HepG2 (cell line): Measurements from ENCODE around the gene MAPK12. TPM values are rescaled to one million over a fixed set of nuclear protein-coding genes. Genes with fewer than 3 reads are reported as not detected.
A peak's percentile ranks its signal among the peaks of the same experiment; 100 is the strongest.

Source experiments
- ATAC-seq: fragments of 200-7000 bp; cut with Tn5 transposase; 3 replicates; pipeline ENCODE4 v1.9.1; 2020; ENCODE audit warnings: mild to moderate bottlenecking, moderate library complexity
- BruUV-seq: library from RNA; stranded (reverse); fragments of 400-500 nt; replicated peaks from 2 replicates; lab custom pipeline; 2021; lab: Mats Ljungman, UMichigan
- CTCF ChIA-PET: fragments of 300-600 bp; formaldehyde crosslinking; extraction: SDS; loops from one replicate; lab custom pipeline; 2021; ENCODE audit warnings: low total read pairs, inconsistent platforms, low intra/inter-chr PET ratio; lab: Yijun Ruan, JAX
- POLR2A ChIA-PET: fragments of 350-600 bp; sonication (Branson Sonifier 250); formaldehyde crosslinking; loops from one replicate; lab custom pipeline; 2020; ENCODE audit warnings: antibody characterized with exemption, inconsistent platforms; lab: Yijun Ruan, JAX
- DNase-seq: peaks from one replicate; pipeline ENCODE4 v3.0.0-alpha.2; 2015; ENCODE audit warnings: low spot score
- FAIRE-seq: peaks from 3 replicates; lab custom pipeline; 2011; peaks lifted over from hg19 to GRCh38; lab: Jason Lieb, UNC
- H2AFZ ChIP-seq: one replicate; pipeline ENCODE4 v1.6.1; 2011; ENCODE audit warnings: low read length, inconsistent platforms
- H3K27ac ChIP-seq: fragments of 300-600 bp; 3 replicates; pipeline ENCODE4 v1.8.0; 2011; ENCODE audit warnings: mixed run types, mild to moderate bottlenecking, mixed read lengths, low read length, inconsistent platforms; ENCODE audit not compliant: insufficient read depth; ENCODE audit errors: extremely low read length
- H3K27me3 ChIP-seq, 2 experiments: fragments of 200-600 bp in 1 of 2; 2 replicates in 1 of 2; 3 replicates in 1 of 2; pipeline versions ENCODE4 v1.6.0 to v1.8.0; 2011; ENCODE audit warnings: low read length in 2 of 2, mild to moderate bottlenecking in 2 of 2, moderate library complexity in 2 of 2, inconsistent platforms in 1 of 2; ENCODE audit not compliant: insufficient read depth in 2 of 2, control insufficient read depth in 1 of 2
- H3K36me3 ChIP-seq, 2 experiments: fragments of 200-600 bp in 1 of 2; replicated peaks in 1 of 2; 2 replicates in 1 of 2; 3 replicates in 1 of 2; pipeline versions ENCODE4 v1.5.1 to v1.8.0; 2011; ENCODE audit warnings: low read length in 2 of 2, inconsistent platforms in 1 of 2; ENCODE audit not compliant: insufficient read depth in 2 of 2, control insufficient read depth in 1 of 2
- H3K4me1 ChIP-seq: 2 replicates; pipeline ENCODE4 v1.5.1; 2012; ENCODE audit warnings: low read length, inconsistent platforms; ENCODE audit not compliant: insufficient read depth
- H3K4me2 ChIP-seq: 2 replicates; pipeline ENCODE4 v1.6.0; 2011; ENCODE audit warnings: low read depth, low read length, inconsistent platforms
- H3K4me3 ChIP-seq, 3 experiments: fragments of 200-600 bp in 1 of 3; sonication (generic), shearing (Covaris generic) in 1 of 3; replicated peaks in 1 of 3; 2 replicates each; pipeline ENCODE4 v1.5.1; 2011 to 2016; ENCODE audit warnings: low read length in 3 of 3, inconsistent platforms in 2 of 3, low read depth in 2 of 3, mild to moderate bottlenecking in 2 of 3, control low read depth in 1 of 3, mixed read lengths in 1 of 3; ENCODE audit not compliant: insufficient read depth in 1 of 3
- H3K79me2 ChIP-seq: one replicate; pipeline ENCODE4 v1.6.1; 2011; ENCODE audit warnings: low read length, inconsistent platforms; ENCODE audit not compliant: insufficient read depth
- H3K9ac ChIP-seq: 2 replicates; pipeline ENCODE4 v1.6.0; 2011; ENCODE audit warnings: mild to moderate bottlenecking, low read depth, low read length, inconsistent platforms; ENCODE audit not compliant: insufficient read depth
- H3K9me3 ChIP-seq: 2 replicates; pipeline ENCODE4 v1.5.1; 2012; ENCODE audit warnings: mild to moderate bottlenecking, low read length
- H4K20me1 ChIP-seq: 2 replicates; pipeline ENCODE4 v1.6.0; 2011; ENCODE audit warnings: inconsistent platforms, mild to moderate bottlenecking, low read length, moderate library complexity; ENCODE audit not compliant: insufficient read depth
- AGO2 ChIP-seq: fragments of 200-400 bp; formaldehyde crosslinking; optimal IDR thresholded peaks from 2 replicates; pipeline ENCODE3; 2017; ENCODE audit warnings: mild to moderate bottlenecking, low read depth, low read length, moderate library complexity
- ATF7-NPFF ChIP-seq: sonication (generic); formaldehyde crosslinking; IDR thresholded peaks from 2 replicates; pipeline ENCODE4 v1.8.1; 2023; ENCODE audit warnings: mild to moderate bottlenecking, low read depth, missing genetic modification reagents, moderate library complexity
- FOXO4 ChIP-seq: sonication (generic); formaldehyde crosslinking; conservative IDR thresholded peaks from 2 replicates; pipeline ENCODE4 v1.8.1; 2023; ENCODE audit warnings: missing genetic modification reagents
- GABPB1 ChIP-seq: IDR thresholded peaks from 2 replicates; pipeline ENCODE4 v1.6.1; 2016; ENCODE audit warnings: mild to moderate bottlenecking, missing genetic modification reagents, moderate library complexity, missing compliant biosample characterization
- MZF1 ChIP-seq: sonication (generic); formaldehyde crosslinking; IDR thresholded peaks from 2 replicates; pipeline ENCODE4 v1.8.1; 2023; ENCODE audit warnings: mild to moderate bottlenecking, missing genetic modification reagents, borderline replicate concordance
- PCBP1 ChIP-seq: fragments of 200-400 bp; formaldehyde crosslinking; IDR thresholded peaks from 2 replicates; pipeline ENCODE4 v1.6.1; 2017; ENCODE audit warnings: mild to moderate bottlenecking, low read depth, low read length, borderline replicate concordance
- RBFOX2 ChIP-seq: fragments of 200-400 bp; formaldehyde crosslinking; IDR thresholded peaks from 2 replicates; pipeline ENCODE4 v1.6.1; 2017; ENCODE audit warnings: low read depth, mild to moderate bottlenecking, low read length
- U2AF1 ChIP-seq: fragments of 200-400 bp; formaldehyde crosslinking; optimal IDR thresholded peaks from 2 replicates; pipeline ENCODE3; 2017; ENCODE audit warnings: mild to moderate bottlenecking, low read depth, low read length
- ZNF619 ChIP-seq: sonication (generic); formaldehyde crosslinking; IDR thresholded peaks from 2 replicates; pipeline ENCODE4 v1.4.0; 2020; ENCODE audit warnings: mild to moderate bottlenecking, missing genetic modification reagents
- ZNF710 ChIP-seq: sonication (generic); formaldehyde crosslinking; IDR thresholded peaks from 2 replicates; pipeline ENCODE4 v1.5.0; 2020; ENCODE audit warnings: mild to moderate bottlenecking, missing genetic modification reagents, borderline replicate concordance
- WGBS: methylation state at CpG from one replicate; pipeline ENCODE4 v1.1.6; 2017; ENCODE audit warnings: low lambda C conversion rate; 5-methylcytosine and 5-hydroxymethylcytosine counted together
- in situ Hi-C: cut with HindIII; loops from 2 replicates; pipeline ENCODE4 v1.10.0; 2017; ENCODE audit warnings: low pct_unique_long_range_greater_than_20kb; ENCODE audit not compliant: extremely low pct_ligation_motif_present
- intact Hi-C: fragments of 100-400 bp; cut with micrococcal nuclease; formaldehyde crosslinking; loops from one replicate; pipeline ENCODE4 v1.10.0; 2022; ENCODE audit not compliant: unreplicated experiment
- polyA plus RNA-seq, 8 experiments: library from polyadenylated mRNA; depleted of rRNA in 3 of 8; stranded (reverse) in 7 of 8; unstranded in 1 of 8; fragments of >200 nt; fragmentation: Illumina TruSeq in 4 of 8; extraction: Trizol in 4 of 8; gene quantifications; 2 replicates each; pipeline versions ENCODE4 v1.2.1 to v1.2.3, GENCODE V29; 2011 to 2016; ENCODE audit warnings: low read depth in 4 of 8, missing spikeins in 1 of 8, mixed read lengths in 1 of 8; ENCODE audit not compliant: insufficient read depth in 1 of 8
- total RNA-seq, 5 experiments: library from RNA; depleted of rRNA; stranded (reverse); fragments of >200 nt; fragmentation: Illumina TruSeq; extraction: Trizol; gene quantifications; 2 replicates each; pipeline ENCODE4 v1.2.3, GENCODE V29; 2016; ENCODE audit warnings: low read depth in 1 of 5
- TF ChIP-seq, protein P1 (sequence below): sonication (generic); formaldehyde crosslinking; IDR thresholded peaks from 2 replicates; pipeline ENCODE4 v1.4.0; 2020; ENCODE audit warnings: missing genetic modification reagents

The MAPK12 gene
- total and polyA plus RNA-seq, 2 of the 13 experiments (the other 11 are each of a cell fraction or from before 2014, with no cell fraction given) = 22.2 to 23.3 TPM

DNA sequence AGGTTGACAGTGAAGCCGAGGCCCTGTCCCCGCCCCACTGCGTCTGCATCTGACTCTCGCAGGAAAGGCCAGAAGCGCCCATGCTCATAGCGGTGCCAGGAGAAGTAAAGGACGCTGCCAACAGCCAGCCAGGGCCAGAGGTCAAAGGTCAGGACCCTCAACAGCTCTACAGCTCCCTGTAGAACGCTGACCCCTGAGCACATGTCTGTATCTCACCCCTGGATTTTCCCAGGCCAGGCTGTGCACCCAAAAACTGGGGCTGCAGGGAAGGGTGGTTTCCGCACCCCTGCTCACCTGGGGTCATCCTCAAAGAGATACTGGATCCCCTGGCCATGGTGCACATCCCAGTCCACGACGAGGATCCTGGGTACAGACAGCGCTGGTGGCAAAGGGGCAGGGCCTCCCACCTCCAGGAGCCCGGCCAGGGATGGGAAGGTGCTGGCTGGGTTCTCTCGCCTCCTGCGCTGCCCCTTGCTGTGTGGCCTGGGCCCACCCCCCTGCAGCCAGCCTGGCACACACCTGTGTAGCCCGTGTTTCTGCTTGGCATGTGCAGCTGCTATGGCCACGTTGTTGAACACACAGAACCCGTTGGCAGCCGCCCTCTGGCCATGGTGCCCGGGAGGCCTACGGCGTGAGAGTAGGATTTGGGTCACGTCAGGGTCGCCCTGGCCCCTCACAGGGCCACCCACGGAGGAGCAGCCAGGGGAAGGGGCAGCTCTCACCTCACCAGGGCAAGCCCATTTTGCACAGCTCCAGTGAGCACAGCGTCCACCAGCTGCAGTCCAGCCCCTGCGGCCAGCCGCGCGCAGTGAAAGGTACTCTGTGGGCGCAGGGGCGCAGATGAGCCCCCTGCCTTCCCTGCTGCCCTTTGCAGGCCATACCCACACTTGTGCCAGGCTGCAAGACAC, 11.9 kb downstream of the MAPK12 start:
- in situ Hi-C loops (no loop called here), intact Hi-C loops (no loop called here)
- ChIA-PET POLR2A (interaction anchor here (1.5 to 2.3 kb wide), 5 partner anchors 8 to 276 kb away, joined by 3 to 7 read pairs (median 4); partner anchors contain the start of genes DENND6B and SCO2), CTCF (interaction anchor here (1.2 kb wide), 1 partner anchor 9 kb away, joined by 4 read pairs; no protein-coding TSS in a partner anchor)
- Histone ChIP-seq H3K79me2 (peaks cover 13% of the 10 kb centered on the region), H3K27me3 (no peaks in the 10 kb centered on the region; a peak in 1 of 5 replicates), H4K20me1 (no peaks in the 10 kb centered on the region), H2AFZ (no peak overlapping the region), H3K36me3 (peaks cover 2 to 9% of the 10 kb centered on the region in 2 experiments; a peak in 2 of 5 replicates), H3K4me3 (peak overlapping the region in 2 of 3 experiments; percentile 84 to 92; a peak in 4 of 6 replicates), H3K4me1 (peaks cover 49% of the 10 kb centered on the region), H3K4me2 (peak overlapping the region; percentile 96), H3K27ac (no peak overlapping the region), H3K9ac (peak overlapping the region; percentile 84), H3K9me3 (no peaks in the 10 kb centered on the region)
- no peak for ATAC-seq
- BruUV-seq = no TSS peak
- no peak for FAIRE-seq
- DNase-seq = no peak
- WGBS = 100% methylated on average over 1 of the region's 32 CpGs
- TF ChIP-seq FOXO4 (0 out of 2 replicates have a peak, but pooled peaks have one; percentile 74), ZNF710 (CRISPR knock-in tag) (0 out of 2 replicates have a peak, but pooled peaks have one; percentile 2), AGO2 (peak; percentile 83), MZF1 (CRISPR knock-in tag) (no peak), GABPB1 (CRISPR knock-in tag) (no peak), ATF7-NPFF (CRISPR knock-in tag) (no peak; the same call in 1 of the 2 replicates), PCBP1 (no peak), U2AF1 (no peak), ZNF619 (CRISPR knock-in tag) (no peak), RBFOX2 (peak; percentile 57)
- TF ChIP-seq, protein P1, sequence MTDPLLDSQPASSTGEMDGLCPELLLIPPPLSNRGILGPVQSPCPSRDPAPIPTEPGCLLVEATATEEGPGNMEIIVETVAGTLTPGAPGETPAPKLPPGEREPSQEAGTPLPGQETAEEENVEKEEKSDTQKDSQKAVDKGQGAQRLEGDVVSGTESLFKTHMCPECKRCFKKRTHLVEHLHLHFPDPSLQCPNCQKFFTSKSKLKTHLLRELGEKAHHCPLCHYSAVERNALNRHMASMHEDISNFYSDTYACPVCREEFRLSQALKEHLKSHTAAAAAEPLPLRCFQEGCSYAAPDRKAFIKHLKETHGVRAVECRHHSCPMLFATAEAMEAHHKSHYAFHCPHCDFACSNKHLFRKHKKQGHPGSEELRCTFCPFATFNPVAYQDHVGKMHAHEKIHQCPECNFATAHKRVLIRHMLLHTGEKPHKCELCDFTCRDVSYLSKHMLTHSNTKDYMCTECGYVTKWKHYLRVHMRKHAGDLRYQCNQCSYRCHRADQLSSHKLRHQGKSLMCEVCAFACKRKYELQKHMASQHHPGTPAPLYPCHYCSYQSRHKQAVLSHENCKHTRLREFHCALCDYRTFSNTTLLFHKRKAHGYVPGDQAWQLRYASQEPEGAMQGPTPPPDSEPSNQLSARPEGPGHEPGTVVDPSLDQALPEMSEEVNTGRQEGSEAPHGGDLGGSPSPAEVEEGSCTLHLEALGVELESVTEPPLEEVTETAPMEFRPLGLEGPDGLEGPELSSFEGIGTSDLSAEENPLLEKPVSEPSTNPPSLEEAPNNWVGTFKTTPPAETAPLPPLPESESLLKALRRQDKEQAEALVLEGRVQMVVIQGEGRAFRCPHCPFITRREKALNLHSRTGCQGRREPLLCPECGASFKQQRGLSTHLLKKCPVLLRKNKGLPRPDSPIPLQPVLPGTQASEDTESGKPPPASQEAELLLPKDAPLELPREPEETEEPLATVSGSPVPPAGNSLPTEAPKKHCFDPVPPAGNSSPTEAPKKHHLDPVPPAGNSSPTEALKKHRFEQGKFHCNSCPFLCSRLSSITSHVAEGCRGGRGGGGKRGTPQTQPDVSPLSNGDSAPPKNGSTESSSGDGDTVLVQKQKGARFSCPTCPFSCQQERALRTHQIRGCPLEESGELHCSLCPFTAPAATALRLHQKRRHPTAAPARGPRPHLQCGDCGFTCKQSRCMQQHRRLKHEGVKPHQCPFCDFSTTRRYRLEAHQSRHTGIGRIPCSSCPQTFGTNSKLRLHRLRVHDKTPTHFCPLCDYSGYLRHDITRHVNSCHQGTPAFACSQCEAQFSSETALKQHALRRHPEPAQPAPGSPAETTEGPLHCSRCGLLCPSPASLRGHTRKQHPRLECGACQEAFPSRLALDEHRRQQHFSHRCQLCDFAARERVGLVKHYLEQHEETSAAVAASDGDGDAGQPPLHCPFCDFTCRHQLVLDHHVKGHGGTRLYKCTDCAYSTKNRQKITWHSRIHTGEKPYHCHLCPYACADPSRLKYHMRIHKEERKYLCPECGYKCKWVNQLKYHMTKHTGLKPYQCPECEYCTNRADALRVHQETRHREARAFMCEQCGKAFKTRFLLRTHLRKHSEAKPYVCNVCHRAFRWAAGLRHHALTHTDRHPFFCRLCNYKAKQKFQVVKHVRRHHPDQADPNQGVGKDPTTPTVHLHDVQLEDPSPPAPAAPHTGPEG (CRISPR knock-in tag) = no peak
